Brain microvascular endothelial cell (primary cell): ENCODE data around the gene BEAN1.

Experiments used
- DNase-seq: peaks from one replicate; pipeline ENCODE4 v3.0.0-alpha.2; 2020
- H3K27ac ChIP-seq: fragments of 250-450 bp; sonication (Bioruptor Pico); 2 replicates; pipeline ENCODE4 v1.5.1; 2020; ENCODE audit warnings: mild to moderate bottlenecking, moderate library complexity
- H3K27me3 ChIP-seq: fragments of 250-450 bp; sonication (Bioruptor Pico); replicated peaks from 2 replicates; pipeline ENCODE4 v1.5.1; 2020; ENCODE audit warnings: mild to moderate bottlenecking
- H3K36me3 ChIP-seq: fragments of 250-450 bp; sonication (Bioruptor Pico); replicated peaks from 2 replicates; pipeline ENCODE4 v1.5.1; 2020; ENCODE audit warnings: mild to moderate bottlenecking
- H3K4me3 ChIP-seq: 2 replicates; pipeline ENCODE4 v1.5.1; 2011; ENCODE audit warnings: low read depth, mild to moderate bottlenecking, control low read depth, low read length, moderate library complexity
- CTCF ChIP-seq: IDR thresholded peaks from 2 replicates; pipeline ENCODE4 v1.5.1; 2011; ENCODE audit warnings: low read depth, mild to moderate bottlenecking, moderate library complexity, low read length, control low read depth, inconsistent platforms; ENCODE audit errors: missing control alignments
- in situ Hi-C: cut with HindIII; loops from 2 replicates; pipeline ENCODE4 v1.10.0; 2017; ENCODE audit warnings: low sequenced_read_pairs, low pct_ligation_motif_present

The BEAN1 gene

GRCh38 chr16:66477028-66477515, 50.0 kb downstream of the BEAN1 start:
- peaks cover 7% of the 10 kb centered on the region for H3K27me3 ChIP-seq
- no peak for TF ChIP-seq CTCF
- no peak overlapping the region for H3K27ac ChIP-seq
- in situ Hi-C loops, result no loop called here
- H3K36me3 ChIP-seq, result no peaks in the 10 kb centered on the region
- DNase-seq, result no peak
- H3K4me3 ChIP-seq, result no peak overlapping the region

- Histone ChIP-seq H3K27ac (no peak overlapping the region), H3K36me3 (no peaks in the 10 kb centered on the region), H3K4me3 (no peak overlapping the region), H3K27me3 (peaks cover 7% of the 10 kb centered on the region)
- peak; percentile 92 for TF ChIP-seq CTCF
- in situ Hi-C loops, result no loop called here
- DNase-seq, result peak; percentile 27
Measured at GRCh38 chr16:66478733-66479511, 51.8 kb downstream of the BEAN1 start.

- DNase-seq, result no peak
- Histone ChIP-seq H3K4me3 (no peak overlapping the region), H3K27ac (no peak overlapping the region), H3K36me3 (no peaks in the 10 kb centered on the region), H3K27me3 (peaks cover 5% of the 10 kb centered on the region)
- in situ Hi-C loops, result no loop called here
- no peak for TF ChIP-seq CTCF
Measured at GRCh38 chr16:66479661-66480264, 52.7 kb downstream of the BEAN1 start.

- DNase-seq, result no peak
- Histone ChIP-seq H3K27ac (no peak overlapping the region), H3K4me3 (no peak overlapping the region), H3K36me3 (no peaks in the 10 kb centered on the region), H3K27me3 (no peaks in the 10 kb centered on the region)
- in situ Hi-C loops, result no loop called here
- TF ChIP-seq CTCF, result no peak
Measured at GRCh38 chr16:66480265-66481080, 53.4 kb downstream of the BEAN1 start.

GRCh38 chr16:66481081-66481942, 54.2 kb downstream of the BEAN1 start:
- no peaks in the 10 kb centered on the region for H3K36me3 ChIP-seq
- H3K27ac ChIP-seq, result no peak overlapping the region
- H3K4me3 ChIP-seq, result no peak overlapping the region
- in situ Hi-C loops, result no loop called here
- no peak for DNase-seq
- TF ChIP-seq CTCF, result no peak
- no peaks in the 10 kb centered on the region for H3K27me3 ChIP-seq
